ENCODE data around the gene C5orf22. TPM values are rescaled to one million over a fixed set of nuclear protein-coding genes. Genes with fewer than 3 reads are reported as not detected.

The C5orf22 gene
- 24.1 TPM for total RNA-seq
- long read RNA-seq, transcript C5orf22-201 (9 exons, 3,612 nt): major isoform, 29 of 38 reads
- long read RNA-seq, partial matches to known transcripts: 1 of 38 reads
- long read RNA-seq, other reads (novel, unspliced or antisense): 6 of 38 reads

DNA sequence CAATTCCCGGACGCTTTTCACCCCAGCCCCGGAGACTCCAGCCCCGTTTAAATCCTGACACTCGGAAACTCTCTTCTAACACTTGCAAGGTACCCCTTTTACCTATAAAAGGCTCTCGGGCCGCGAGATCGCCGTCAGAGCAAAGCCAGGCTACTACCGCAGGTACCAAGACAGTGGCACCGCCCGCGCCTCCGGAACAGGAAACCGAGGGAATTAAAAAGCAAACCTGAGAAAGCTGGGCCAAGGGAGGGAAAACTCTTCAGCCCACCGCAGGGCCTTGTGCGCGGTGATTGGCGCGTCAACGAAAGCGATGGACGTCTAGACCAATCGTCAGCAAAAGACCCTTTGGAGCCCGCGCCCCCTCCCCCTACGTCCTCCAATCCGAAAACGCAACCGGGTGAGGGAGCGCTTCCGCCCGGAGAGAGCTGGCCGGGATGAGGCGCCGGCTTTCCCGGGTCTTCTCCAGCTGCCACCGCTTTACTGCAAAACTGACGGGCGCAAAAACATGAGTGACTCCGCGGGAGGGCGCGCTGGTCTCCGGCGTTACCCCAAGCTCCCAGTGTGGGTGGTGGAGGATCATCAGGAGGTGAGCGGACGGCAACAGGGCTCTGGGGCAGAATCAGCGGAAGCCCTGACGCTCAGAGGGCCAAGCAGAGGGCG is at the start of gene C5orf22, which contains the start of gene DROSHA:
C5orf22 (plus strand) TSS at position 414 of the 660 bp plus-strand sequence; CDS start at position 506, 92 bp downstream.
DROSHA (minus strand) TSS at position 206 of the 660 bp plus-strand sequence. CDS start 3,034 bp downstream, outside the sequence.
- Histone ChIP-seq H3K9me3 (no peaks in the 10 kb centered on the region), H3K36me3 (peaks cover 48% of the 10 kb centered on the region), H3K4me3 (peak within 1 kb of the TSS; percentile 93), H3K27ac (peak within 1 kb of the TSS; percentile 82), H3K27me3 (no peaks in the 10 kb centered on the region), H3K4me1 (peaks cover 21% of the 10 kb centered on the region)
- intact Hi-C loops (cut with DNase I): no loop called here
- ATAC-seq (peak; percentile 99), DNase-seq (peak; percentile 97)
- TF ChIP-seq CTCF (IDR thresholded peaks at IDR 0.05): peak; percentile 12

DNA sequence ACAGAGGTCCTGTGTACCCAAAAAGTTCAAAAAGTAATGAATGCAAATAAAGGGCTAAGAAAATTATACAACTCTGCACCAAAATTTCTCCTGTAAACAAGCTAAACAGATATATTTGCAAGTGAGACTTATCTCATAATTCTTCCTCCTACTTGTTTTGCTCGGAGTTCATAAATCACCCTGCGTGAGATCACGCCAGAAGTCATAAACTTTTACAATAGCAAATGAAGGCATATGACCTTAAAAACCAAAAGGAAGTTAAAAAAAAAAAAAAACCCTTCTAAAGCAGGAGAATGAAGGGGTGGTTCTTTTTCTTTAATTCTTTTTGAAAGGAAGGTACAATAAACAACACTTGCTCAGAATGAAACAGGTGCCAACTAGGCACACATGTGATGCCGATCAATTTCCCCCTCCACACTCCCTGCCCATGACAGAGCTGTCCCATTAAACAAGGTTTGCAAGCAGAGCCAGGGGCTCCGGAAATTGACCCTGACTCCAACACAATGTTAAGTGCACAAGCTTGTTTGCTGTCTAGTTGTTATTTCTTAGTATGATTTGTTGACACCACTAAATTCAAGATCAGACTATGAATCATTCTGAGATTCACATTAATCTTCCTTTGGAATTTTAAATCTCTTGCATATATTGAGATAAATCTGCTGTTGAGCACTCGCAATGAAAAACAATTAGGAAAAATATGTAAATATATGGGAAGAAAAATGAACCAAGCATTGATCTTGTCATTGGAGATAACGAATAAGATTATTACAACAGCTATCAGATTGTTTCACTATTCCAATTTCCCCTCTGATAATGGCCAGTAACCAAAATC is 46.5 kb upstream of the C5orf22 start:
- DNase-seq: no peak
- Histone ChIP-seq H3K4me3 (no peak overlapping the region), H3K27ac (no peak overlapping the region), H3K9me3 (no peaks in the 10 kb centered on the region), H3K4me1 (no peaks in the 10 kb centered on the region), H3K27me3 (no peaks in the 10 kb centered on the region), H3K36me3 (peaks cover 84% of the 10 kb centered on the region)
- TF ChIP-seq CTCF (IDR thresholded peaks at IDR 0.05): no peak
- intact Hi-C loops (cut with DNase I): no loop called here
- no peak for ATAC-seq

DNA sequence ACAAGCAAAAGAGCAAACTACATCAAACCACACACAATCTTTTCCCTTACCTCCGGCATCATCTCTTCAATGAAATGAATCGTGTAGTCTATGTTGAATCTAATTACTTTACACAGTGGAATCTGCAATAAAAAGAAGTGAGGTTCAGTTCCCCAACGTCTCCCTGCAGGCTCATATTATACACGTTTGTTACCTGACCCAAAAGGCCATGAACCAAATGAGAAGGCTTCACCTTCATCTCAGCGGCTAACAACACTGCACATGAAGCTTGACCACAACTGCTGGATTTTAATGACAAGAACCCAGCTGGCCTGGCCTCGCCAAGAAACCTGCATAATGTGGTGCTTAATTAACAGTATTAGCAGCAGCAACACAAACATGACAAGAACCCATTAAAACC is 45.7 kb upstream of the C5orf22 start:
- no peak for DNase-seq
- no peak overlapping the region for H3K27ac ChIP-seq
- intact Hi-C loops (cut with DNase I): no loop called here
- H3K9me3 ChIP-seq: no peaks in the 10 kb centered on the region
- H3K4me3 ChIP-seq: no peak overlapping the region
- H3K4me1 ChIP-seq: no peaks in the 10 kb centered on the region
- peaks cover 83% of the 10 kb centered on the region for H3K36me3 ChIP-seq
- TF ChIP-seq CTCF (IDR thresholded peaks at IDR 0.05): no peak
- no peak for ATAC-seq
- H3K27me3 ChIP-seq: no peaks in the 10 kb centered on the region

DNA sequence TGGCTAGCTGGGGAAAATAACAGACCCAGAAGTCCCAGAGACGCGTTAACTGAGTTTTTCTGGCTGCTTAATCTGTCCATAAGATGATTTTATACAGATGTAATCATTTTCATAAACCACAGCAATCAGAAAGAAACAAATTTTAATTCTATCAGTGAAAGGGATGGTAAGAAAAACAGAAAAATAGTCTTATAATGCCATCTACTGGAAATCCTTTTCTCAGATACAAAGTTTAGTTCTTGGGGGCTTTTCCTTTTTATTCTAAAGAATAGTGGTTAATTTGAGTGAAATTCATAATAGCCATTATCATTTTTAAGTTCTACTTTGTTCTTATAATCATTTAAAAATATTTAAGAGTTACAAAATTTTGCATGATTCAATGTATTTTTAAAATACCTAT is 44.6 kb upstream of the C5orf22 start:
- DNase-seq (no peak), ATAC-seq (no peak)
- H3K27me3 ChIP-seq: no peaks in the 10 kb centered on the region
- intact Hi-C loops (cut with DNase I): no loop called here
- no peak overlapping the region for H3K27ac ChIP-seq
- no peaks in the 10 kb centered on the region for H3K4me1 ChIP-seq
- H3K4me3 ChIP-seq: no peak overlapping the region
- no peaks in the 10 kb centered on the region for H3K9me3 ChIP-seq
- peaks cover 86% of the 10 kb centered on the region for H3K36me3 ChIP-seq
- TF ChIP-seq CTCF (IDR thresholded peaks at IDR 0.05): no peak

DNA sequence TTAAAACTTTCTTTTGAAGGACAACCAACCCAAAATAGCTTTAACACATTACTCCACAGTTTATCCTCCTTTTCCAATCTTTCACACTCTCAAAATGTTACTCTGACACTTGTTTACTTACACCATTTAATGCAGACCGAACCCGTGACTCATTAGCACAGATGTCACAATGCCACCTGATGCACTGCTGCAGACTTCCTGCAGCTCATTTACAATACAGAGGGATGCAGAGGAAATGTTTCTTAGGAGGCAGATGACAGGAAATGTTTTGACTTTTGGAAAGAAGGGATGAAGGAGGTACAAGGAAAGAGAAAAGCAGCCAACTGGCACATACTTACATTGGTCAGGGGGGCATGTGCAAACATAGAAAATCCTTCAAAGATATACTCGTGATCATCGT is 39.2 kb upstream of the C5orf22 start:
- no peaks in the 10 kb centered on the region for H3K27me3 ChIP-seq
- H3K9me3 ChIP-seq: no peaks in the 10 kb centered on the region
- ATAC-seq (no peak), DNase-seq (no peak)
- intact Hi-C loops (cut with DNase I): no loop called here
- no peak overlapping the region for H3K27ac ChIP-seq
- H3K4me1 ChIP-seq: no peaks in the 10 kb centered on the region
- H3K36me3 ChIP-seq: peaks cover 94% of the 10 kb centered on the region
- no peak overlapping the region for H3K4me3 ChIP-seq
- TF ChIP-seq CTCF (IDR thresholded peaks at IDR 0.05): no peak
